HG02870 (cell line): ENCODE measurements around the gene ANTXR2.
A peak's percentile ranks its signal among the peaks of the same experiment; 100 is the strongest.

Experiments
- ATAC-seq: cut with Tn5 transposase; IDR thresholded peaks from one replicate; pipeline ENCODE4 v1.9.1; 2021; ENCODE audit warnings: mild to moderate bottlenecking, moderate library complexity; ENCODE audit not compliant: unreplicated experiment

The ANTXR2 gene

GRCh38 chr4:80070880-80071603 is 2.0 kb downstream of the ANTXR2 start:
- ATAC-seq: no peak

DNA sequence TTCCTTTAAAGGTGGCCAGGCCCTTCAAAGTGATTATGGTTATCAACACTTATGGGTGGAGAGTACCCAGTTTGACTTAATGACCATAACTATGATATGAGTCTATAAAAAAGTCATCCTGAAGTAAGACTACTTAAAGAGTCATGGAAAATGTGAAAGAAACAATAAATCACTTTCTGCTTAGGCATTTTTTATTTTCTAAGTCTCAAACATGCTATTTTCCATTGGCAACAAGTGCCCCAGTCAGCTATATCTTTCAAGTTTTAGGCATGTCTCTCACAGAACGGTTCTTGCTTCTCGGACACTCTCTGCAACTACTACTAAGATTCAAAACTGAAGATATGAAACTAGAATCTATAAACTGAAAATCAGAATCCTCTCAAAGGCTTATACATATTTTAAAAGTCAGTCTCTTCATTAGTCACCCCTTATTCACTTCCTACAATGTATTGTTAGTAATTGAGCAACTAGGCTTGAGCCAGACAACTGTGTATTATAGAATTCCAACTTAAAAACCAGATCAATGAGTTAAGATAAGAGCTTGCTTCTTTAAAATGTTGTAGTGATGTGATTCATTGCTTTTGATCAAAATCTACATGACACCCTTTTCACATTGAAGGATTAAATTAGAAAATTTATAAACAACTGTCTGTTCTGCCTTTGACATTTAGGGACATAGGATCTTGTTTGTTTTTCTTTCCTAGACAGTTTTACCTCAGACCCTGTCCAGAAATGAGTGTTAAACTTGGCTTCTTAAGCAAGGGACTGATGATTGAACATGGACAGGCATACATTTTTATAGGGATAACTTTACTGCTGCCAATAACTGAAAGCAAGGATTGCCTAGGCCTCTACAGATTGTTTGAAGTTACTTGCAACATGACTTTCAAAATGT is 2.9 kb downstream of the ANTXR2 start:
- ATAC-seq: peak; percentile 36

DNA sequence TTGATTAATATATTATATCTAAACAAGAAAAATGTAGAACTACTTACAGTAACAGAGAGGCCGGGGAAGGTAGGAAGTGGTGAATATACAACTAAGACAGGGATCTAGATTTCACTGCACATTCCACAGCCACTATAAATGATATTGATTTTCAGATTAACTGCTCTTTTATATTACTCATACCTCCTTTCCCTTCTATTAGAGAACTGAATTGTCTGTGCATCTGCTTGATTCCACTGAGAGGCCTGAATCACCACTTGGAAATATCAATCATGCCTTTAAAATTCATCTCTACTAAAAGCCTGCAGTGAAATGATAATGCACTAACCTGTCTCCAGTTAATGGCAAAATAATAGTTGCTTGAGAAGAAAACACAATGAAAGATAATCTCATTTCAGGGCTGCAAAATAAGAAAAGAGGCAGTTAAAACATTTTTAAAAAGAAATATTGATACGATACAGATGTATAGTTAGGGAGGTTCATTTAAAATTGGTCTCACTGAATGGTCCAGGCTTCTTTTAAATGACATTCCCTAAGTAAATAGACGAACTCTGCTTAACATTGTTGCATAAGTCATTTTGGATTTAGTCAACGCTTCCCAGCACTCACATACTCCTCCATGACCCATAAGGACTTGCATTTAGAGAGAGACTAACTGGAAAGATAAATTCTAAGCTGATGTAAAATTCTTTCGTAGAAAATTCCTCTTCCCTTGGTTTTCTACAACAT is 3.8 kb downstream of the ANTXR2 start:
- ATAC-seq: no peak

DNA sequence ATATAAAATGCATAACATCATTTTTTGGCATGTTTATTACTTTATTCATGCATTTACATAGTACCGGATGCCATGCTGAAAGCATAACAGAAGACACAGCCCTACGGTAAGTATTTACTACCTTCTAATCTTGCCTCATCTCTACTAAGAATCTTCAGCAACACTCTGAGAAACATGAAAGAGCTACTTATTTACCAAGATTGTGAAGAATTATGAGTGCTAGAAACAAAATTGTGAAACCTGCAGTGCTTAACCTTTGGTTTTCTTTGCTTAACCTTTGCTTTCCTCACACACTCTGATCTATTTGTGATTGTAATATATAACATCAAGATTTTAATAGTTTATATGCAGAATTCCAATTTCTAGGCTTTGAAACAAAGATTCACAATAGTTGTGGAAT is 7.4 kb downstream of the ANTXR2 start:
- ATAC-seq: no peak

GRCh38 chr4:80062527-80062926 is 10.5 kb downstream of the ANTXR2 start:
- ATAC-seq: no peak

DNA sequence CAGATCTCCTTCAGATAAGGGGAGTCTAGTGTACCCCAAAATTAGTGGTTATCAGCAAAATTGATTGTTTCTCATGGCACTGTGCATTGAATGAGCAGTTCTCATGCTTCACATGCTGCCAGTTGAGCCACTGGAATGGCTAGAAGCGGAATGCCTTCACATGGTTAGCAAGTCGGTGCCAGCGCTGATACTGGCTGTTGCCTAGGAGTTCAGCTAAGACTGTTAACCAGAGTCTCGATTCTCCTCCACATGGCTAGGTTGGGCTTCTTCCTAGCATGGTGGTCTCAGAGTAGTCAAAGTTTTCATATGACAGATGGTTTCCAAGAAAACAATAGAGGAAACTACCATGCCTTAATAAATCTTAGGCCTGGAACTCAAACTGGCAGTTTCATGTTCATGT is 12.2 kb downstream of the ANTXR2 start:
- no peak for ATAC-seq

DNA sequence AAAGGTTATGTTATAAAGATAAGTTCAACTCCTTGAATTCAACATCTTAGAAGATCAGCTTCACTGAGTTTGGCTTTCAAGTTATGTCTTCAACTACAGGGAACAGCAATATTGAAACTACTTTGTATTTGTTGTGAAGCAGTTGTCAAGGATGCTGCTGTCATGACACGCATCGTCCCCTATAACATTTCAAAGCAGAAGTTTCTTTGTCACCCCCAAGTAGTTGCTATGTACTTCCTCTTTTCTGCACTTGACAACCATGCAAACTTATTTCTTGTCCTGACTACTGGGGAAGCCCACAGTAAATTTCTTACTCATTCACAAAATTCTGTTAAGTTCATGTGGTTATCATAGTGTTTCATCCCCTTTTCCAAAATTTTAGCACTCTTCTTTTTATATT is 14.3 kb downstream of the ANTXR2 start:
- peak; percentile 98 for ATAC-seq

GRCh38 chr4:80054375-80054774 is 18.7 kb downstream of the ANTXR2 start:
- no peak for ATAC-seq

GRCh38 chr4:80053140-80053910 is 19.7 kb downstream of the ANTXR2 start:
- no peak for ATAC-seq

- ATAC-seq: no peak
Observed at GRCh38 chr4:80049813-80050534, 23.1 kb downstream of the ANTXR2 start.

- ATAC-seq: no peak
Observed at GRCh38 chr4:80049402-80049801, 23.6 kb downstream of the ANTXR2 start.

- no peak for ATAC-seq
Observed at GRCh38 chr4:80045786-80046185, 27.2 kb downstream of the ANTXR2 start.

- no peak for ATAC-seq
Observed at GRCh38 chr4:80043541-80043940, 29.5 kb downstream of the ANTXR2 start.

DNA sequence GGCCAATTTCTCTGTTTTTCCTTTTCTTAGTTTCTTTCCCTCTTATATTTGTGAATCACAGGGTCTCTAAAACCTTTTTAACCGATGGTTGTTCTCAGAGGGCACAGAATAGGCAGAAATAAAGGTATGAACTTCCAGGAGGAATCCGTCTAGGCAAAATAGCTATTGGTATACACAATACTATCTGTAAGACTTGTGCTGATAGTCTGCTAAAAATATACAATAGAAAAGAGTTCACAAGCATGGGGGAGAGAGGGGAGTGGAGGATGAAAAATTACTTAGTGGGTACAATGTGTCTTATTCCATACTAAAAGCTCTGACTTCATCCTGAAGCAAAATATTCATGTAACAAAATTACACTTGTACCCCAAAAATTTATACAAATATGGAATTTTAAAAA is 30.2 kb downstream of the ANTXR2 start:
- ATAC-seq: no peak

DNA sequence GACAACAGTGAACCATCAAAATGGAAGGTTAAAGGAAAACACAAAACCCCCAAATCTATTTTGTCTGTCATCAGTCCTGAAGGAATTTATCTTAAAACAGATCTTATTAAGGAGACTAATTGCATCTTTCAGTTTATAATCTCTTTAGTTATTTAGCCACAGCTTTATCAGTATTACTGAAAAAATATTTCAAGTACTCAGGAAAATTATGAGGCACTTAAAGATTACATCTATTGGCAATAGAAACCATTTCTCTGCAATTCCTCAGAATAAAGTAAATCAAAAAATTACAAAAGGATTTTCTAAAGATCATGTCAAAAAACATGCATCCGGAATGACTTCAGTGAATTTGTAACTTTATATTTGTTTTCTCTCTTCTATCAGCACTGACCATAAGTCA is 35.2 kb downstream of the ANTXR2 start:
- no peak for ATAC-seq

DNA sequence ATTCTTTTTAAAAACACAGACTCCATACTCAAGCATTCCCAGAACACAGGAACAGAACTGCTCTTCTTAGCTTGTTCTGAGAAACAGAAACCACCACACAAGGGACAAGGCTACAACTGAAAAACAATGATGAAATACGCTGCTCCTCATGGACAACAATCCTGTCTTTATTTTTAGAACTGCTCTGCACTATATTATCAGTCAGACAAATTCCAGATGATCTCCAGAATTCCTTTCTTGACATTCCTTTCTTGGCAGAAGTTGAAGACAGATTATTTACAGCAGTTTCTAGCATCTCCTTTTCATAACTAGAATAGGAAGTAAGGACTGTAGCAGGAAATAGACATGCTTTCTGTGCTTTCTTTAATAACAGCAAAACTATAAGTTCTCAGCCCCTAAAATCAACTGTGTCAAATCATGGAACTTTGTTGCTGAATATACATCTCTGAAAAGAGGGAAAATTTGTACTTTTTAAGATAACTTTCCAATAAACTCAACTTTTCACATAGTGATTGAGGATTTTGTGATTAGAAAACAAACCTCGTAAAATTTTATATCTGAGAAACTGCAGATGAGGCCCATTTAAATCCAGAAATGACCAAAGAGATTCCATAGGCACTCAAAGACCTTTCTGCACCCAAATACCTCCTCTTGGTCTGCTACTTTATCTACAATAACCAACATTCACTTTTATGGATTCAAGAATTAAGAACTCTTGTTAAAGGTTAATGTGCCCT is 35.9 kb downstream of the ANTXR2 start:
- ATAC-seq: no peak

DNA sequence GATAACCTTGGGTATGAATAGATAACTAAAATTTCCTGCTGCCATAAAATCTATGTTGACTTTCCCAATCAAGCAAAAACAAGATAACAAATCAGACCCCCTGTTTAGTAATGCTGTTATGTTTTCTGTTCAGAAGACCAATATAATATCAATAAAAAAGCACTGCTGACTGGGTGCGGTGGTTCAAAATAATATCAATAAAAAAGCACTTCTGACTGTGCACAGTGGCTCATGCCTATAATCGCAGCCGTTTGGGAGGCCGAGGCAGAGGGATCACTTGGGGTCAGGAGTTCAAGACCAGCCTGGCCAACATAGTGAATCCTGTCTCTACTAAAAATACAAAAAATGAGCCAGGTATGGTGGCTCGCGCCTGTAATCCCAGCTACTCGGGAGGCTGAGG is 36.7 kb downstream of the ANTXR2 start:
- no peak for ATAC-seq

- no peak for ATAC-seq
Observed at GRCh38 chr4:80035336-80035735, 37.7 kb downstream of the ANTXR2 start.

- ATAC-seq: no peak
Observed at GRCh38 chr4:80033581-80033980, 39.4 kb downstream of the ANTXR2 start.
